Tibial nerve (tissue), 4 donors: ENCODE results near the gene MEIS1.

Source experiments
- EP300 ChIP-seq, 2 donors: sonication (generic); formaldehyde crosslinking; IDR thresholded peaks; one replicate each; pipeline ENCODE4 v1.6.1; 2017; ENCODE audit warnings: antibody characterized with exemption in 2 of 2, mild to moderate bottlenecking in 1 of 2
- POLR2A ChIP-seq, 2 donors: fragments of 450-650 bp; IDR thresholded peaks; one replicate each; pipeline ENCODE4 v1.6.1; 2017; ENCODE audit warnings: antibody characterized with exemption in 2 of 2, mild to moderate bottlenecking in 2 of 2, moderate library complexity in 2 of 2
- TF ChIP-seq, protein P1 (sequence below), 5 experiments: fragments of 200-600 bp in 3 of 5; fragments of 450-650 bp in 2 of 5; sonication (generic) in 3 of 5; IDR thresholded peaks; one replicate each; pipeline ENCODE4 v1.5.1; 2016 to 2019; ENCODE audit warnings: antibody characterized with exemption in 5 of 5, mild to moderate bottlenecking in 3 of 5, moderate library complexity in 2 of 5

DNA sequence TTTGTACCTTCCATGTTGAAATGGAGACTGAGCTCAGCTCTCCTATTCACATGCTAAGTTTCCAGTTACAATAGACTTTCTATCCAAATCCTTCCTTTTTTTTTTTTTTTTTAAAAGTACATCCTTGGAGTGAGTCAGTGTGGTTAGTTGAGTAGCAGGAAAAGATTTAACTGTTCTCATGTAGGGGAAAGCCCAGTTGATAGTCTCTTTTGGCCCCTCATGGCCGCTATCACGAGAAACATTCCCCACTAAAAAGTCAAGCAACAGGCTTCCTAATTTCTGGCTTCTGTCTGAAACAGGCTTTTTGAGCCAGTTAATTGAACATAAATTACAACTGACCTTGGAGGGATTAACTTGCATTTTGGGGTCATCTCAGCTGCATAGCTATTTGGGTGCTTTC is 161.3 kb downstream of the MEIS1 start:
- TF ChIP-seq, protein P1, sequence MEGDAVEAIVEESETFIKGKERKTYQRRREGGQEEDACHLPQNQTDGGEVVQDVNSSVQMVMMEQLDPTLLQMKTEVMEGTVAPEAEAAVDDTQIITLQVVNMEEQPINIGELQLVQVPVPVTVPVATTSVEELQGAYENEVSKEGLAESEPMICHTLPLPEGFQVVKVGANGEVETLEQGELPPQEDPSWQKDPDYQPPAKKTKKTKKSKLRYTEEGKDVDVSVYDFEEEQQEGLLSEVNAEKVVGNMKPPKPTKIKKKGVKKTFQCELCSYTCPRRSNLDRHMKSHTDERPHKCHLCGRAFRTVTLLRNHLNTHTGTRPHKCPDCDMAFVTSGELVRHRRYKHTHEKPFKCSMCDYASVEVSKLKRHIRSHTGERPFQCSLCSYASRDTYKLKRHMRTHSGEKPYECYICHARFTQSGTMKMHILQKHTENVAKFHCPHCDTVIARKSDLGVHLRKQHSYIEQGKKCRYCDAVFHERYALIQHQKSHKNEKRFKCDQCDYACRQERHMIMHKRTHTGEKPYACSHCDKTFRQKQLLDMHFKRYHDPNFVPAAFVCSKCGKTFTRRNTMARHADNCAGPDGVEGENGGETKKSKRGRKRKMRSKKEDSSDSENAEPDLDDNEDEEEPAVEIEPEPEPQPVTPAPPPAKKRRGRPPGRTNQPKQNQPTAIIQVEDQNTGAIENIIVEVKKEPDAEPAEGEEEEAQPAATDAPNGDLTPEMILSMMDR (IDR thresholded peaks at IDR 0.05), result no peak
- TF ChIP-seq POLR2A (IDR thresholded peaks at IDR 0.05) (no peak), EP300 (IDR thresholded peaks at IDR 0.05) (no peak)
